ENCODE results near the gene NIM1K. TPM values are rescaled to one million over a fixed set of nuclear protein-coding genes. Genes with fewer than 3 reads are reported as not detected.

NIM1K gene
- total RNA-seq, 4 donors from 2014 or later, result 0.42 to 2.3 (median 1.6) TPM

- TF ChIP-seq POLR2AphosphoS5 (IDR thresholded peaks at IDR 0.05) (no peak), CTCF (IDR thresholded peaks at IDR 0.05) (no peak), EP300 (IDR thresholded peaks at IDR 0.05) (no peak), POLR2A (IDR thresholded peaks at IDR 0.05; ENCODE audit: low read depth) (no peak)
- Histone ChIP-seq H3K27me3 (no peaks in the 10 kb centered on the region), H3K27ac (replicated peaks in 1 of 4) (no peak overlapping the region), H3K9me3 (peaks cover 0 to 4% (median 1%) of the 10 kb centered on the region in 4 donors), H3K4me3 (no peak overlapping the region), H3K4me1 (no peaks in the 10 kb centered on the region), H3K36me3 (no peaks in the 10 kb centered on the region)
- no peak for DNase-seq (ENCODE audit: extremely low spot score)
- intact Hi-C loops (cut with DNase I), result no loop called here
- WGBS, result 100% methylated on average over 1 of the region's 1 CpG
These were observed 76.3 kb downstream of the NIM1K start for GRCh38 chr5:43268188-43268820.

GRCh38 chr5:43270645-43271044 lies 78.6 kb downstream of the NIM1K start:
- WGBS, result 100% methylated on average over 1 of the region's 1 CpG
- TF ChIP-seq POLR2AphosphoS5 (IDR thresholded peaks at IDR 0.05) (no peak), EP300 (IDR thresholded peaks at IDR 0.05) (no peak), POLR2A (IDR thresholded peaks at IDR 0.05; ENCODE audit: low read depth) (no peak), CTCF (IDR thresholded peaks at IDR 0.05) (no peak)
- DNase-seq (ENCODE audit: extremely low spot score), result no peak
- peaks cover 0 to 4% (median 1%) of the 10 kb centered on the region in 4 donors for H3K9me3 ChIP-seq
- no peaks in the 10 kb centered on the region for H3K27me3 ChIP-seq
- H3K36me3 ChIP-seq, result no peaks in the 10 kb centered on the region
- H3K27ac ChIP-seq (replicated peaks in 1 of 4), result no peak overlapping the region
- intact Hi-C loops (cut with DNase I), result no loop called here
- peaks cover 0 to 4% (median 0%) of the 10 kb centered on the region in 4 donors for H3K4me1 ChIP-seq
- no peak overlapping the region for H3K4me3 ChIP-seq

GRCh38 chr5:43273552-43273951 lies 81.5 kb downstream of the NIM1K start:
- TF ChIP-seq CTCF (IDR thresholded peaks at IDR 0.05) (no peak), EP300 (IDR thresholded peaks at IDR 0.05) (no peak), POLR2AphosphoS5 (IDR thresholded peaks at IDR 0.05) (no peak), POLR2A (IDR thresholded peaks at IDR 0.05; ENCODE audit: low read depth) (no peak)
- Histone ChIP-seq H3K4me1 (peaks cover 0 to 4% (median 0%) of the 10 kb centered on the region in 4 donors), H3K9me3 (peaks cover 0 to 4% (median 1%) of the 10 kb centered on the region in 4 donors), H3K4me3 (no peak overlapping the region), H3K27me3 (no peaks in the 10 kb centered on the region), H3K36me3 (peaks cover 0 to 4% (median 0%) of the 10 kb centered on the region in 4 donors), H3K27ac (replicated peaks in 1 of 4) (no peak overlapping the region)
- DNase-seq (ENCODE audit: extremely low spot score), result no peak
- intact Hi-C loops (cut with DNase I), result no loop called here

DNA sequence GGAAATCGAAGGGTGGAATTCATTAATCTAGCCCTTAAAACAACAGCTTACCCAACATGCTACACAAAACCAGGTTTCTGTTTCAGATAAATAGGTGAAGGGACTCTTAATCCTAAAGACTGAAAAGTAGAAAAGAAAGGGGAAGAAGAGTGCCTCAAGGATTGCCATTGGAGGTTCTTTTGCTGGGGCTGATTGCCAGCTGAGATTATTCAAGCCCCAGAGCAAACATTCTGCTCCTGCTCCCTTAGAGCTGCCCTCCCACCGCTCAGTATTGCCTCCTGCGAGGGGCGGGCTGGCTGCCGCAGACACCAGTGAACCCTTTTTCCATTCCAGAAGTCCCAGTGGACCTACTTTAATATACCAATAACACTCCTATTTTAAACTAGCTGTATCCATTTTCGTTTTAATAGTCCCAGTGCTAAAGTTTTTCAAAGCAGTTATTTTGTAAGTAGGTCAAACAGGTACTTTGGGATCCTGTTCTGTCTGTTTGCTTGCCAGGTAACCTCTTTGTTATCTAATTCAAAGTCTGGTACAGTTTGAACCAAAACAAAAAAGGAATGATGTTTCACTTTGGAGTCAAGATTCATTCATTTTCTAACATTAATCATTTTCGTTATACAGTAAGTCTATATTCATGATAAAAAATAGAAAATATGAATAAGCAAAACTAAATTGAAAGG lies 82.5 kb downstream of the NIM1K start:
- no peak overlapping the region for H3K27ac ChIP-seq (replicated peaks in 1 of 4)
- DNase-seq (ENCODE audit: extremely low spot score), result no peak
- TF ChIP-seq POLR2AphosphoS5 (IDR thresholded peaks at IDR 0.05) (no peak), POLR2A (IDR thresholded peaks at IDR 0.05; ENCODE audit: low read depth) (no peak), EP300 (IDR thresholded peaks at IDR 0.05) (no peak), CTCF (IDR thresholded peaks at IDR 0.05) (no peak)
- no peak overlapping the region for H3K4me3 ChIP-seq
- H3K4me1 ChIP-seq, result peaks cover 0 to 4% (median 0%) of the 10 kb centered on the region in 4 donors
- WGBS, result 46% methylated on average over 7 of the region's 7 CpGs
- H3K27me3 ChIP-seq, result no peaks in the 10 kb centered on the region
- peaks cover 0 to 3% (median under 1%) of the 10 kb centered on the region in 4 donors for H3K9me3 ChIP-seq
- peaks cover 0 to 4% (median 0%) of the 10 kb centered on the region in 4 donors for H3K36me3 ChIP-seq
- intact Hi-C loops (cut with DNase I), result no loop called here

All from esophagus muscularis mucosa (tissue), 4 donors.